Measurements from ENCODE around the gene DNM2.
"Not testable (repeated sequence)": the region's sequence is repeated elsewhere in the genome, so short reads cannot be mapped to it uniquely, and the experiment has no call there.

The DNM2 gene

DNA sequence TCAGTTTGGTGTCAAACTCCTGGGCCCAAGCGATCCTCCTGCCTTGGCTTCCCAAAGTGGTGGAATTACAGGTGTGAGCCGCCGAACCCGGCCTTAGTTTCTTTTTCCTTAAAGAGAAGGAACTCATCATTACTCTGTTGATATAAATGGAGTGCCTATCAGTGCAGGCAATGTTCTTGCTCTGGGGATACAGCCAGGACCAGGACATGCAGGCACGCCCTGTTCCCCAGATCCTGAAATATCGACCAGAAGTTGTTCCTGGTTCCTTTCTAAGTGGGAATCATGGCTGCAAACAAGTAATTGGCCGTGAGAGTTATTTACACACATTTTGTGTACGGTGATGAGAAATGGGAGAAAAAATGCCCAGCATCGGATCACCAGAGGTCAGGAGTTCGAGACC is 8.4 kb downstream of the DNM2 start:
- no peak for DNase-seq (ENCODE audit: low read depth)

DNA sequence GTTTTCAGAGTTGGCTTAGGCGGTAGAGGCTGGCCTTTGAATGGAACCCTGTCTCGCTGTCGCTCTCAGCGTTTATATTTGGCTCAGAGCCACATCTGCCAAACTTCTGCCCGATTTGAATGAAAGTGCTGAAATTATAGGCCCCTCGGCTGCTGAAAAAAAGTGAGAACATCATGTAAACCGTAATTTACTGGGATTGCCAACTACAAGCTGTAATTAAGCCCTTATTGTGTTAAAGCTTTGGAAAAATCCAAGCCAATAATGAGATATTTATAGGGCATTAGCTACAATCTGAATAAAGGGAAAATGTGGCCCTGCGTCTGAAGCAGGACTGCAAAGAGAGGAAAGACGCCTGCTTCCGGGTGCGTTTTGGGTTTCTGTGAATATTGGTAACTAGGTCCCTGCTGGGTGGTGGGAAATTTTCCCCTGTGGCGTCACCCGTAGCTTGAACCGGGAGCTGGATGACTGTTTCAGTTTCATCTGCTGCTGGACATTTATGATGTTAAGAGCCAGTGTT is 9.9 kb downstream of the DNM2 start:
- no peak for DNase-seq (ENCODE audit: low read depth)

DNA sequence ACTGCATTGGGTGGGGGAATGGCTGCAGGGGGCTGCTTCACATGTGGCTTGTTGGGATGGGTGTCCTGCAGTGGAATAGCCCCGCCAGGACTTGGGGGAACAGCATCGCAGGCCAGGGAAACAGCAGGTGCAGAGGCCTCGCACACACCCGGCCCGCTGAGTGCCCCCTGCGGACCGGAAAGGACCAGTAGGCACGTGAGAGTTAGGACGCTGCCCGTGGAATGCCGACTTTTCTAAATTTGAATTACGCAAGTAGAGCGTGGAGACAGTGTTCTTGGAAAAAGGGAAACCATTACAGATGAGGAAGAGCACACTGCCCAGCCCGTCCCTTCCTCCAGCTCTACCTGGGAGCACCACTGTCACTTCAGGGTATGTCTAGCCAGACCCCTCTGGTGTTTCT is 11.5 kb downstream of the DNM2 start:
- no peak for DNase-seq (ENCODE audit: low read depth)

GRCh38 chr19:10730932-10731331 is 13.1 kb downstream of the DNM2 start:
- DNase-seq (ENCODE audit: low read depth): no peak

DNA sequence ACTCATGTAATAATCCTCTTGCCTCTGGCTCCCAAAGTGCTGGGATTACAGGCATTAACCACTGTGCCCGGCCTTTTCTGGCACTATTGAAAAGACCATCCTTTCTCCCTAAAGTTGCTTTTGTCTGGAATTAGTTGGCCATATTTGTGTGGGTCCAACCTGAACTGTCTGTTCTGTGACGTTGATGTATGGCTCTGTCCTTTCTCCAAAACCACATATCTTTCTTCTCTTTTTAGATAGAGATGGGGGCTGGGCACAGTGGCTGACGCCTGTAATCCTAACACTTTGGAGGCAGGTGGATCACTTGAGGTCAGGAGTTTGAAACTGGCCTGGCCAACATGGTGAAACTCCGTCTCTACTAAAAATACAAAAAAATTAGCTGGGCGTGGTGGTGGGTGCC is 17.9 kb downstream of the DNM2 start:
- no peak for DNase-seq (ENCODE audit: low read depth)

DNA sequence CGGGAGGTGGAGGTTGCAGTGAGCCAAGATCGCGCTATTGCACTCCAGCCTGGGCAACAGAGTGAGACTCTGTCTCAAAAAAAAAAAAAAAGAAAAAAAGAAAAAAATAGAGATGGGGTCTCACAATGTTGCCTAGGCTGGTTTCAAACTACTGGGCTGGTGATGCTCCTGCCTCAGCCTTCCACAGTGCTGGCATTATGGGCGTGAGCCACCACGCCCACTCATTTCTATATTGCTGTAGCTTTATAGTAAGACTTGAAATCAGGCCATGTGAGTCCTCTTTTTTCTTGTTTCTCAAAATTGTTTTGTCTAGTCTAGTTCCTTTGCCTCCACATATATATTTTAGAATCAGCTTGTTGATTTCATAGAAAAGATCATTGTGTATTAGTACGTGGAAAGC is 18.3 kb downstream of the DNM2 start:
- no peak for DNase-seq (ENCODE audit: low read depth)

DNA sequence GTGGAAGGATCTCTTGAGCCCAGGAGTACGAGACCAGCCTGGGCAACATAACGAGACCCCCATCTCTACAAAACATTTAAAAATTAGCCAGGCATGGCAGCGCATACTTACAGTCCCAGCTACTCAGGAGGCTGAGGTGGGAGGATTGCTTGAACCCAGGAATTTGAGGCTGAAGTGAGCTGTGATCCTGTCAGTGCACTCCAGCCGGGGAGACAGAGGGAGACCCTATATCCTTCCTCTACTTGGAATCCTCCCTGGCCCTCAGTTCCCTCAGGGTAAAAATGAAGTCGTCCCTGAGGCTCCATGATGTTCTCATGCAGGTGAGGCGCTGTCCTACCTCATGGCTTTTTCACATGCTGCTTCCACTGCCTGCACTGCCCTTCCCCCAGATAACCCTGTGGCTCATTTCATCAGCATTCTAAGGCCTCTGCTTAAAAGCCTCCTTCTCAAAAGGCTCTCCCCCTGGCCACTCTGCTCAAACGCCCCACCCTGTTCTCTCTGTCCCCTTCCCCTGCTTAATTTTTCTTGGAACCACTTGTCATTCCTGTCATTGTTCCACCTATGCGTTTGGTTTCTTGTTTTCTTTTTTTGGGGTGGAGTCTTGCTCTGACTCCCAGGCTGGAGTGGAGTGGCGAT is 19.2 kb downstream of the DNM2 start:
- no peak for DNase-seq (ENCODE audit: low read depth)

DNA sequence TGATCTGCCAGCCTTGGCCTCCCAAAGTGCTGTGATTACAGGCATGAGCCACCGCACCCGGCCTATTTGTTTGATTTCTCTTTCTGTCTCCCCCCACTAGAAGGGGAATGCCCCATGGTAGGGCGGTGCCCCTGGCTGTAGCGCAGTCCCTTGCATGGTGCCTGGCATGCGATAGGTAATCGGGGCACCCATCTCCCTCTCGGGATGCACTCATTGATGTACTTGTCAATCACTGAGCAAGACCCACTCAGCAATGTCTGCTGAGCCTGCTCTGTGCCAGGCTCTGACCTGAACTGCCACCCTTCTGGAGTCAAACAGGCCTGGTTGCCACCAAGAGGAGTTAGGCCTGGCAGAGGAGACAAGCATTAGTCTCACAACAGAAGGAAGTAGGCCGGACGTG is 19.8 kb downstream of the DNM2 start:
- DNase-seq (ENCODE audit: low read depth): no peak

- DNase-seq (ENCODE audit: low read depth): no peak
These were observed 22.9 kb downstream of the DNM2 start for GRCh38 chr19:10740798-10741197.

GRCh38 chr19:10742476-10742875 is 24.6 kb downstream of the DNM2 start:
- no peak for DNase-seq (ENCODE audit: low read depth)

DNA sequence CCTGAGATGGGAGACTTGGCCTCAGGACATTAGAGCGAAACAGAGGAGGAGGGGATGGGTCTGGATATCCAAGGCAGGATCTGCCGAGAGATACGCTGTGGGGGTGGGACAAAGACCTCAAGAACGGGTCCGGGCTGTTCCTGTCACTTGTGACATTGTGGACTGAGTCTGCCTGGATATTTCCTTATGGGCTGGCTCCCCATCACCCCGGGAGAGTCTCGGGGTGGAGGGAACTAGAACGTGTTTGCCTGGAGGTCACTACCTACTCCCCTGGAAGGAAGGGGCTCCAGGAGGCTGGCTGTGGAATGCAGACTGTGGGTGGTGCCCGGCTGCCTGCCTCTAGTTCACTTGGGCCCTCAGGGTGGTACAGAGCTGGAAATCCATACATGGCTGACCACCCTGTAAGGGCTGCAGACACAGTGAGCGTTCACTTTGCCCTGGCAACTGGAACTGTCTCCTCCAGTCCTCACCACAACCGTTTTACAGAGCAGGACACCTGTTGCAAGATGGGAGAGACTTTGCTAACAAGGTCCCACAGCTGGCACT is 26.4 kb downstream of the DNM2 start:
- DNase-seq (ENCODE audit: low read depth): no peak

- DNase-seq (ENCODE audit: low read depth): no peak
These were observed 27.0 kb downstream of the DNM2 start for GRCh38 chr19:10744801-10745293.

DNA sequence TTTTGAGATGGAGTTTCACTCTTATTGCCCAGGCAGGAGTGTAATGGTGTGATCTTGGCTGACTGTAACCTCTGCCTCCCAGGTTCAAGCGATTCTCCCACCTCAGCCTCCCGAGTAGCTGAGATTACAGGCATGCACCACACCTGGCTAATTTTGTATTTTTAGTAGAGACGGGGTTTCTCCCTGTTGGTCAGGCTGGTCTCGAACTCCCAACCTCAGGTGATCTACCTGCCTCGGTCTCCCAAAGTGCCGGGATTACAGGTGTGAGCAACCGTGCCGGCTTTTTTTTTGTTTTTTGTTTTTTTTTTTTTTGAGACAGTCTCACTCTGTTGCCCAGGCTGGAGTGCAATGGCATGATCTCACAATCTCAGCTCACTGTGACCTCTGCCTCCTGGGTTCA is 28.6 kb downstream of the DNM2 start:
- not testable (repeated sequence) for DNase-seq (ENCODE audit: low read depth)

GRCh38 chr19:10747271-10747670 is 29.4 kb downstream of the DNM2 start:
- no peak for DNase-seq (ENCODE audit: low read depth)

- DNase-seq (ENCODE audit: low read depth): no peak
These were observed 29.8 kb downstream of the DNM2 start for GRCh38 chr19:10747674-10748073.

GRCh38 chr19:10748195-10748926 is 30.5 kb downstream of the DNM2 start:
- DNase-seq (ENCODE audit: low read depth): no peak

DNA sequence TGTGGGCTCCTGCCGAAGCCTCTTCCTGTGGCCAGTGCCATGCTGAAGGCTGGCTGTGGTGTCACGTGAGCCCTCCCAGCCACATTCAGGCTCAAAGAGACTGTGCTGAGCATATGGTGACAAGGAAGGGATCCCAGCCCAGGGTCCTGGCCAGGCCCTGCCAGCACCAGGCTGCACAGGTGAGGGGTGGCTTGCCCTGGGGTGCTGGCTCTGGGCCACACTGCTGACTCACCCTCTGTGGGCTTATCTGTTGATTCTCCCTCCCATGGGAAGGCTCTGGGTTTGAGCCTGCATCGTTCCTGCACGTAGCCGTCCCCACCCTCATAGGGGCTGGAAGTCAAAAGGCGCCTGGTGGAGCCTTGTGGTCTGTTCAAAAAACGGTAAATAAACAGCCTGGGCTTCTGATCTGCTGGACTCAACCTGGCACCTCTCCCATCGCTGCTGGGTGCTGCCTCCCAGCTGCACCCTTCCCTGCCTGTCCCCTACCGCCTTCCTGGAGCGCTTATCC is 31.1 kb downstream of the DNM2 start:
- no peak for DNase-seq (ENCODE audit: low read depth)

GRCh38 chr19:10749435-10750384 is 31.8 kb downstream of the DNM2 start:
- DNase-seq (ENCODE audit: low read depth): no peak

DNA sequence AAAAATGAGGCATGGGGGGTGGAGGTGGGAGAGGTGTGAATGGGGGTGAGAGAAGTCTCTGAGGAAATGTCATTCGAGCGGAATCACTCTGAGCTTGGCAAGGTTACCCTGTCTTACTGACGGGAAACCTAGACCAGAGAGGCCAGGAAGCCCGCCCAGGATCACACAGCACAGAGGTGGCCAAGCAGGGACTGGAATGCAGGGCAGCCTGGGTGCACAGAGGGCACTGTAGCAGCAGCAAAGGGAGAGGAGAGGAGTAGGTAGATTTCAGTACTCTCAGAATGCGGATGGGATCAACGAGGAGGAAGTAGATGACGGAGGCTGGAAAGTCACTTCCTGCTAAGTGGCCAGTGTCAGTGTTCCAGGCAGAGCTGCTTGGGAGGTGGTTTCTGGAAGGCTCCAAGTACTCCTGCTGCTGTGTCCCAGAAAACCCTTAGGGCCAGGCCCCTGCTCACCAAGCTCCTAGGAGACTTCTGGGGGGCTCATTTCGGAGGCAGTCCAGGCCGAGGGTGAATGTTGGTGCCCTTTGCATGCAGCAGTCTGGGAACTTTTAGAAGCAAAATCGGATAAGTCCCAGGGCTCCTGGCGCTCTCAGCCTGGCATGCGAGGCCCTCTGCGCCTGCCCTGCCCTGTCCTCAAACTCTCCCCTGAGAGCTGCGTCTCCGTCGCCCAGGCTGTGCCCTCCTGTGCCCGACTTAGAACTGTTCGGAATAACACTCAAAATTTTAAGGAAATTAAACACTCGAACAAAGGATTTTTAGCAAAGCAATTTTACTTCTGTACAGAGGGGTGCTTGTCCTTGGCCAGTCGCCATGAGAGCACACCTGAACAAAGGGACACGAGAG is 33.5 kb downstream of the DNM2 start:
- no peak for DNase-seq (ENCODE audit: low read depth)

- no peak for DNase-seq (ENCODE audit: low read depth)
These were observed 34.5 kb downstream of the DNM2 start for GRCh38 chr19:10752237-10752912.
